ENCODE measurements around the gene IRS1. TPM values are rescaled to one million over a fixed set of nuclear protein-coding genes. Genes with fewer than 3 reads are reported as not detected.
A peak's percentile ranks its signal among the peaks of the same experiment; 100 is the strongest.

Gene IRS1
- total and polyA plus RNA-seq, 12 donors: 2.2 to 20.2 (median 14.5) TPM

DNA sequence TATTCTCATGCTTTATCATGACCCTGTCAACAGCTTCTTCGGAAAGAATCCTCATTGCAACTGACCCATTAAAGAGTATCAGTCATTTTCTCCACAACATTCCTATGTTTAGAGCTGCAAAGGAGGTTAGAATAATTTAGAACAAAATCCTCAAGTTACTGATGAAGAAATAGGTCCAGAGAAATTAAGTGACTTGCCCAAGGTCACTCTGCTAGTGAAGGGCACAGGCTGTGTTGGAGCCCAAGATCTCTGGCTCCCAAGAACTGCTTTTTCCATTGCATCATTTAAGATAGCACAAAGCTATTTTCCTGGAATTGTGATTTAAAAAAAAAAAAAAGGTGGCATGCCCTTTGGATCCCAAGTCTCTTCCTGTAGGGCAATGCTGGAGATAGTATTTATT is 9.6 kb downstream of the IRS1 start:
- WGBS, 2 donors: 37 to 53% methylated on average over 1 of the region's 1 CpG
- peaks cover 5 to 83% (median 73%) of the 10 kb centered on the region in 9 donors for H3K4me1 ChIP-seq

DNA sequence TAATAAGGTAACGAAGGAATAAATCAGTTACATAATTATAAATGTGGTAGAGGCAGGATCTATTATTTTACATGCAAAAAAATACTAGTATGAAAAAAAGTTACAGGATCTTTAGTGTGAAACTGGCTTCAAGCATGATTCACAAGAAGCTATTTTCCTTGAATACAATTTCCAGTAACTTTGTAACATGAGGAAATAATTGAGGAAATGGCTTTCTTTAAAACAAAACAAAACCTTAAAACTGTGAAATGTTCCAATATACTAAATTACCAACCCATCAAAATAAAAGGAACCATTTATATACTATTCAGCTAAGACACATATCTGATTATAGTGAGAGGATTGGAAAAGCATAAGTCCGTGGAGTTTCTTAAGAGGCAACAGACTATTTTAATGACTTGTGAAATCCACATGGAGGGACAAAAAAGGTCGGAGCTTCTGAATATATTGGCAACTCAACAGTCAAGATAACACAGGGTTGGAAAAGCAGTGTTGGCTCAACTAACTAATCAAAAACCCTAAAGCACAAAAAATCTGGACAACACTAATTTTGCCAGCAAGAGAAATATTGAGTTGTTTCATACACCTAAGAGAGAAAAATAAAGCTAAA is 10.6 kb downstream of the IRS1 start:
- ATAC-seq: no peak
- H3K9me3 ChIP-seq: peaks cover 0 to 2% (median 0%) of the 10 kb centered on the region in 11 donors
- no peaks in the 10 kb centered on the region for H3K27me3 ChIP-seq
- no peaks in the 10 kb centered on the region for H3K36me3 ChIP-seq
- peak overlapping the region; percentile 6 to 97 (median 94) for H3K27ac ChIP-seq
- 23 to 35% methylated on average over 3 of the region's 3 CpGs for WGBS, 2 donors
- DNase-seq: no peak
- intact Hi-C loops (cut with DNase I): loop anchor here in 1 of 10 donors (10.0 kb wide), 1 partner anchor 54 kb away; no protein-coding TSS in a partner anchor
- H3K4me3 ChIP-seq: no peak overlapping the region
- TF ChIP-seq, protein P1, sequence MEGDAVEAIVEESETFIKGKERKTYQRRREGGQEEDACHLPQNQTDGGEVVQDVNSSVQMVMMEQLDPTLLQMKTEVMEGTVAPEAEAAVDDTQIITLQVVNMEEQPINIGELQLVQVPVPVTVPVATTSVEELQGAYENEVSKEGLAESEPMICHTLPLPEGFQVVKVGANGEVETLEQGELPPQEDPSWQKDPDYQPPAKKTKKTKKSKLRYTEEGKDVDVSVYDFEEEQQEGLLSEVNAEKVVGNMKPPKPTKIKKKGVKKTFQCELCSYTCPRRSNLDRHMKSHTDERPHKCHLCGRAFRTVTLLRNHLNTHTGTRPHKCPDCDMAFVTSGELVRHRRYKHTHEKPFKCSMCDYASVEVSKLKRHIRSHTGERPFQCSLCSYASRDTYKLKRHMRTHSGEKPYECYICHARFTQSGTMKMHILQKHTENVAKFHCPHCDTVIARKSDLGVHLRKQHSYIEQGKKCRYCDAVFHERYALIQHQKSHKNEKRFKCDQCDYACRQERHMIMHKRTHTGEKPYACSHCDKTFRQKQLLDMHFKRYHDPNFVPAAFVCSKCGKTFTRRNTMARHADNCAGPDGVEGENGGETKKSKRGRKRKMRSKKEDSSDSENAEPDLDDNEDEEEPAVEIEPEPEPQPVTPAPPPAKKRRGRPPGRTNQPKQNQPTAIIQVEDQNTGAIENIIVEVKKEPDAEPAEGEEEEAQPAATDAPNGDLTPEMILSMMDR (IDR thresholded peaks at IDR 0.05): no peak
- peaks cover 5 to 73% (median 68%) of the 10 kb centered on the region in 9 donors for H3K4me1 ChIP-seq

More for the DNA sequence above, 9.6 kb downstream of the IRS1 start:
- Histone ChIP-seq H3K27ac (peak overlapping the region; percentile 6 to 97 (median 94)), H3K4me3 (no peak overlapping the region), H3K27me3 (no peaks in the 10 kb centered on the region), H3K9me3 (no peaks in the 10 kb centered on the region), H3K36me3 (no peaks in the 10 kb centered on the region)
- intact Hi-C loops (cut with DNase I): loop anchor here in 9 of 10 donors (5.0 to 10.0 kb wide), 20 partner anchors 33 to 755 kb away; no protein-coding TSS in a partner anchor
- ATAC-seq: peak in 3 of 8 donors; percentile 6 to 28 (median 16)
- DNase-seq: no peak
- TF ChIP-seq, protein P1 (IDR thresholded peaks at IDR 0.05): no peak

DNA sequence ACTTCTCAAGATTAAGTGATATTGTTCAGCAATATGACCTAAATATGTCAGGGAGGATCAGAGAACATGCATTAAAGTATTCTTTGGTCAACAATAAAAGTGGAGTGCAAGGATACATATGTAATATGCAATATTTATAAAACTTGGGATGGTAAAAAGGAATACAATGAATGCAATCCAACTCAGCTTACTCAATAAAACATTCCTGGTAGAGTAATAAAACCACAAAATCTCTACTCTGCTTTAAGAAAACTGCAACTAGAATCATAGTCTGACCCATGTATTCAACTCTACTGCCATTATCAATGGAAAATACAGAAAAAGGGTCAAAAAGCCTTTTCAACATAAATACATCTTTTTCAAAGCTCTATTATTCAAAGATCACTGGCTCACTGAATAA is 11.6 kb downstream of the IRS1 start:
- H3K4me3 ChIP-seq: no peak overlapping the region
- peaks cover 5 to 66% (median 59%) of the 10 kb centered on the region in 9 donors for H3K4me1 ChIP-seq
- TF ChIP-seq, protein P1 (IDR thresholded peaks at IDR 0.05): no peak
- H3K27ac ChIP-seq: peak overlapping the region in 8 of 10 donors; percentile 52 to 97 (median 94)
- peaks cover 0 to 7% (median 0%) of the 10 kb centered on the region in 11 donors for H3K9me3 ChIP-seq
- ATAC-seq (no peak), DNase-seq (no peak)
- no peaks in the 10 kb centered on the region for H3K36me3 ChIP-seq
- no peaks in the 10 kb centered on the region for H3K27me3 ChIP-seq
- intact Hi-C loops (cut with DNase I): loop anchor here in 1 of 10 donors (10.0 kb wide), 1 partner anchor 53 kb away; no protein-coding TSS in a partner anchor

DNA sequence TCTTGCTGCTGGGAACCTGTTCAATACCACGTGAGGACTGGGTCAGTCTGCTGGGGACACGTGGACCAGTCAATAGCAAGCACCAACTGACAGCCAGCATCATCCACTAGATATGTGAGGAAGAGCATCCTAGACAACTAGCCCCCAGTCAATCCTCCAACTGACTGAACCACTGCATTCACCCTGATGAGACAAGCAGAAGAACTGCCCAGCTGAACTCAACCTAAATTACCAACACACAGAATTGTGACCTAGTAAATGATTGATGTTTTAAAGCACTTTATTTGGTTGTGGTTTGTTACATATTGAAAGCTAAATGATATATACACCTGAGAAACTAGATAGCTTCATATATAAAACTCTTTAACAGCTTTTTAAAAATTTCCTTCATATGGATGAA is 15.7 kb downstream of the IRS1 start:
- H3K27me3 ChIP-seq: no peaks in the 10 kb centered on the region
- H3K36me3 ChIP-seq: peaks cover 0 to 3% (median 0%) of the 10 kb centered on the region in 9 donors
- H3K4me1 ChIP-seq: peaks cover 0 to 64% (median 38%) of the 10 kb centered on the region in 9 donors
- intact Hi-C loops (cut with DNase I): loop anchor here in 1 of 10 donors (10.0 kb wide), 1 partner anchor 49 kb away; no protein-coding TSS in a partner anchor
- 97 to 98% methylated on average over 2 of the region's 2 CpGs for WGBS, 2 donors
- no peak overlapping the region for H3K27ac ChIP-seq
- TF ChIP-seq, protein P1 (IDR thresholded peaks at IDR 0.05): no peak
- peaks cover 0 to 7% (median 0%) of the 10 kb centered on the region in 11 donors for H3K9me3 ChIP-seq
- DNase-seq: no peak
- no peak overlapping the region for H3K4me3 ChIP-seq
- ATAC-seq: no peak
